HCT116 (cell line): ENCODE data around the gene WDR17. TPM values are rescaled to one million over a fixed set of nuclear protein-coding genes. Genes with fewer than 3 reads are reported as not detected.

ENCODE experiments used
- ATAC-seq: fragments of 200-7000 bp; cut with Tn5 transposase; 2 replicates; pipeline ENCODE4 v1.9.1; 2020; ENCODE audit warnings: mild to moderate bottlenecking, moderate library complexity
- BruUV-seq: library from RNA; stranded (reverse); fragments of 400-500 nt; replicated peaks from 2 replicates; lab custom pipeline; 2021; lab: Mats Ljungman, UMichigan
- CTCF ChIA-PET: fragments of 300-600 bp; sonication (Branson Sonifier 250); formaldehyde crosslinking; loops from one replicate; lab custom pipeline; 2021; ENCODE audit warnings: antibody characterized with exemption; lab: Charles Lee
- POLR2A ChIA-PET: fragments of 300-600, 350-600 bp; sonication (Branson Sonifier 250); formaldehyde crosslinking; loops from one replicate; lab custom pipeline; 2021; ENCODE audit warnings: antibody characterized with exemption; lab: Charles Lee
- RAD21 ChIA-PET, 2 experiments: fragments of 300-600 bp; sonication (Branson Sonifier 250); formaldehyde crosslinking; loops; one replicate each; lab custom pipeline; 2023; ENCODE audit warnings: low total read pairs in 2 of 2; ENCODE audit not compliant: uncharacterized antibody in 2 of 2, unreplicated experiment in 2 of 2, low non-redundant PET in 1 of 2; lab: Charles Lee
- DNase-seq: peaks from one replicate; pipeline ENCODE4 v3.0.0-alpha.2; 2010; ENCODE audit warnings: low read depth, low spot score
- H2AFZ ChIP-seq: fragments of 200-600 bp; shearing (Covaris generic), sonication (generic); 2 replicates; pipeline ENCODE4 v1.6.1; 2017; ENCODE audit warnings: low read depth, mixed run types, mixed read lengths, antibody characterized with exemption, low read length; ENCODE audit not compliant: poor library complexity, severe bottlenecking
- H3K27ac ChIP-seq: 2 replicates; pipeline ENCODE4 v1.5.1; 2012; ENCODE audit warnings: low read depth, low read length
- H3K27me3 ChIP-seq: fragments of 200-600 bp; sonication (generic); 2 replicates; pipeline ENCODE4 v1.6.1; 2016; ENCODE audit warnings: mixed run types, low read length, mixed read lengths; ENCODE audit not compliant: insufficient read depth
- H3K36me3 ChIP-seq, 2 experiments: fragments of 200-500 bp in 1 of 2; fragments of 200-600 bp in 1 of 2; sonication (Bioruptor generic) in 1 of 2; sonication (generic) in 1 of 2; 2 replicates each; pipeline versions ENCODE4 v1.5.1 to v1.6.1; 2014 to 2016; ENCODE audit warnings: low read length in 2 of 2, inconsistent platforms in 1 of 2, mixed read lengths in 1 of 2, mixed run types in 1 of 2; ENCODE audit not compliant: insufficient read depth in 2 of 2, control insufficient read depth in 1 of 2
- H3K4me1 ChIP-seq, 2 experiments: fragments of 200-600 bp in 1 of 2; sonication (generic) in 1 of 2; 2 replicates each; pipeline versions ENCODE4 v1.5.1 to v1.6.1; 2012 to 2017; ENCODE audit warnings: low read length in 2 of 2, inconsistent platforms in 1 of 2, mild to moderate bottlenecking in 1 of 2, mixed read lengths in 1 of 2, mixed run types in 1 of 2, moderate library complexity in 1 of 2; ENCODE audit not compliant: insufficient read depth in 2 of 2, control insufficient read depth in 1 of 2
- H3K4me2 ChIP-seq: fragments of 200-600 bp; sonication (generic); 2 replicates; pipeline ENCODE4 v1.6.1; 2017; ENCODE audit warnings: mixed run types, low read length, mixed read lengths
- H3K4me3 ChIP-seq, 2 experiments: fragments of 200-600 bp in 1 of 2; sonication (generic) in 1 of 2; replicated peaks in 1 of 2; 2 replicates each; pipeline ENCODE4 v1.5.1; 2011 to 2016; ENCODE audit warnings: low read length in 2 of 2, control low read depth in 1 of 2, low read depth in 1 of 2, mild to moderate bottlenecking in 1 of 2, mixed read lengths in 1 of 2, mixed run types in 1 of 2
- H3K79me2 ChIP-seq: fragments of 200-600 bp; sonication (generic); 2 replicates; pipeline ENCODE4 v1.6.1; 2017; ENCODE audit warnings: mild to moderate bottlenecking, mixed run types, low read length, moderate library complexity, mixed read lengths; ENCODE audit not compliant: insufficient read depth
- H3K9ac ChIP-seq: fragments of 200-600 bp; sonication (generic); 2 replicates; pipeline ENCODE4 v1.6.1; 2016; ENCODE audit warnings: low read length, mixed read lengths
- H3K9me2 ChIP-seq: fragments of 200-600 bp; sonication (generic), shearing (Covaris generic); 2 replicates; pipeline ENCODE4 v1.6.1; 2017; ENCODE audit warnings: mixed run types, mild to moderate bottlenecking, moderate library complexity; ENCODE audit not compliant: insufficient read depth
- H3K9me3 ChIP-seq, 2 experiments: fragments of 200-500 bp in 1 of 2; fragments of 200-600 bp in 1 of 2; sonication (Bioruptor generic) in 1 of 2; sonication (generic) in 1 of 2; 2 replicates each; pipeline ENCODE4 v1.6.1; 2014 to 2017; ENCODE audit warnings: low read length in 2 of 2, mixed read lengths in 2 of 2, inconsistent platforms in 1 of 2, low read depth in 1 of 2, mild to moderate bottlenecking in 1 of 2, mixed run types in 1 of 2, moderate library complexity in 1 of 2; ENCODE audit not compliant: control insufficient read depth in 1 of 2, insufficient read depth in 1 of 2
- H4K20me1 ChIP-seq: fragments of 200-600 bp; sonication (generic), shearing (Covaris generic); 2 replicates; pipeline ENCODE4 v1.6.1; 2017; ENCODE audit warnings: mixed run types, mild to moderate bottlenecking, moderate library complexity; ENCODE audit not compliant: insufficient read depth
- CEBPB ChIP-seq: IDR thresholded peaks from 2 replicates; pipeline ENCODE4 v1.6.1; 2012; ENCODE audit warnings: low read depth
- EGR1 ChIP-seq: IDR thresholded peaks from 2 replicates; pipeline ENCODE4 v1.6.1; 2012; ENCODE audit warnings: low read depth
- ELF1 ChIP-seq: IDR thresholded peaks from 2 replicates; pipeline ENCODE4 v1.6.1; 2012; ENCODE audit warnings: low read depth, borderline replicate concordance
- EZH2phosphoT487 ChIP-seq: fragments of 200-600 bp; IDR thresholded peaks from 2 replicates; pipeline ENCODE4 v1.6.1; 2018; ENCODE audit warnings: antibody characterized with exemption, borderline replicate concordance
- JUND ChIP-seq: IDR thresholded peaks from 2 replicates; pipeline ENCODE4 v1.6.1; 2012
- POLR2A ChIP-seq: IDR thresholded peaks from 2 replicates; pipeline ENCODE4 v1.7.0; 2011; ENCODE audit warnings: borderline replicate concordance; ENCODE audit not compliant: insufficient read depth, insufficient read length; ENCODE audit errors: extremely low read depth
- POLR2AphosphoS5 ChIP-seq: IDR thresholded peaks from 2 replicates; pipeline ENCODE4 v1.6.1; 2011; ENCODE audit warnings: mild to moderate bottlenecking, low read depth, low read length, moderate library complexity
- SP1 ChIP-seq: IDR thresholded peaks from 2 replicates; pipeline ENCODE4 v1.6.1; 2012; ENCODE audit warnings: low read depth
- SRF ChIP-seq: IDR thresholded peaks from 2 replicates; pipeline ENCODE4 v1.6.1; 2012; ENCODE audit warnings: low read depth
- TCF7L2 ChIP-seq: IDR thresholded peaks from 2 replicates; pipeline ENCODE4 v1.7.0; 2011; ENCODE audit warnings: borderline replicate concordance, inconsistent platforms; ENCODE audit not compliant: insufficient read depth, insufficient read length; ENCODE audit errors: extremely low read depth
- YY1 ChIP-seq: IDR thresholded peaks from 2 replicates; pipeline ENCODE4 v1.6.1; 2011; ENCODE audit warnings: low read length, low read depth, moderate library complexity, mild to moderate bottlenecking; ENCODE audit not compliant: insufficient replicate concordance; ENCODE audit errors: extremely low read depth
- ZFX ChIP-seq: fragments of 450-650 bp; IDR thresholded peaks from 2 replicates; pipeline ENCODE4 v1.6.1; 2017
- intact Hi-C: fragments of 100-400 bp; cut with micrococcal nuclease; formaldehyde crosslinking; loops from 2 replicates; pipeline ENCODE4 v1.10.0; 2022
- total RNA-seq: library from RNA; stranded (reverse); gene quantifications from one replicate; pipeline ENCODE4 v1.2.1, GENCODE V29; 2021; ENCODE audit not compliant: unreplicated experiment
- TF ChIP-seq, protein P1 (sequence below): IDR thresholded peaks from 2 replicates; pipeline ENCODE4 v1.6.1; 2012
- TF ChIP-seq, protein P2 (sequence below): IDR thresholded peaks from 2 replicates; pipeline ENCODE4 v1.6.1; 2012
- TF ChIP-seq, protein P3 (sequence below): IDR thresholded peaks from 2 replicates; pipeline ENCODE4 v1.6.1; 2012; ENCODE audit warnings: low read depth

The WDR17 gene
- total RNA-seq, 1 experiment from 2014 or later = 0.20 TPM

DNA sequence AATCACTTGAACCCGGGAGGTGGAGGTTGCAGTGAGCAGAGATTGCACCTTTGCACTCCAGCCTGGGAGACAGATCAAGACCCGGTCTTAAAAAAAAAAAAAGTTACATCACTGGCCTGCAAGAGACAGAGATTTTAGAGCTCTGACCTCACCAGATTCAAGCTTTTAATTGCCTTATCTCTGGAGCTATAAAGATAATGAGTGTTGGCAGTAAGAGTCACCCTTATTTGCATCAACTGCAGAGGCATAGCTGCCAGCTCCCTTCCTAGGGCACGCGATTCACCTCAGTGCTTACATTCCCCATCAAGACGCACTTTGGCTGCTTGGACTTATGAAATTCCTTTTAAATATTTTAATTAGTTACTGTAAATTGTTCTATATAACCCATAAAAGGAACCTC, 142.2 kb downstream of the WDR17 start:
- H3K27ac ChIP-seq = no peak overlapping the region
- no peak overlapping the region for H3K4me2 ChIP-seq
- DNase-seq = no peak
- ATAC-seq = no peak
- CTCF ChIA-PET = no interaction called here
- no peaks in the 10 kb centered on the region for H3K36me3 ChIP-seq
- TF ChIP-seq, protein P1, sequence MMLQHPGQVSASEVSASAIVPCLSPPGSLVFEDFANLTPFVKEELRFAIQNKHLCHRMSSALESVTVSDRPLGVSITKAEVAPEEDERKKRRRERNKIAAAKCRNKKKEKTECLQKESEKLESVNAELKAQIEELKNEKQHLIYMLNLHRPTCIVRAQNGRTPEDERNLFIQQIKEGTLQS = no peak
- no peak for TF ChIP-seq POLR2AphosphoS5
- no peak for TF ChIP-seq SRF
- no peak for TF ChIP-seq EGR1
- TF ChIP-seq, all 23 proteins: peak for 0
- Histone ChIP-seq H3K4me3 (no peak overlapping the region), H3K4me1 (no peaks in the 10 kb centered on the region), H3K9me3 (no peaks in the 10 kb centered on the region), H3K9ac (no peak overlapping the region), H4K20me1 (no peaks in the 10 kb centered on the region), H2AFZ (no peak overlapping the region), H3K9me2 (no peaks in the 10 kb centered on the region), H3K79me2 (no peaks in the 10 kb centered on the region), H3K27me3 (no peaks in the 10 kb centered on the region)
- intact Hi-C loops = no loop called here
- RAD21 ChIA-PET = no interaction called here
- no TSS peak for BruUV-seq
- POLR2A ChIA-PET = no interaction called here

DNA sequence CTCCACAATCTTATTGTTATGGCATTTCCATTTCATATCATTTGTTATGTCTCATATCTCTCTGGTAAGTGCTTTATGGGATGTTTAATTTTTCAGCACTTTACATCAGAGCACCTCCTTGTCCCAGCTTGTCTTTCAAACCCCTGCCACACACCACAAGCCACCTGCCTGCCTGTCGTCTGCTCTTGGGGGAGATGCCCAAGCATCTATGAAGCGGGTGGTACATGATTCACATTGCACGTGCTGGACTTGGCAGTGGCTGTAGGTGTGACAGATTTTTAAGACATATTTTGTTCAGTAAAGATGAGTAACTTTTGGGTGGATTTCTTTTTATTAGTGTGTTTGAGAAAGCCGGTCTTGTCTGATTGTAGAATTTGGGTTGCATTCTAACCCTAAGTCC, 143.9 kb downstream of the WDR17 start:
- no peaks in the 10 kb centered on the region for H4K20me1 ChIP-seq
- H3K27me3 ChIP-seq = no peaks in the 10 kb centered on the region
- BruUV-seq = no TSS peak
- H3K79me2 ChIP-seq = no peaks in the 10 kb centered on the region
- H3K4me1 ChIP-seq = no peaks in the 10 kb centered on the region
- ChIA-PET RAD21 (no interaction called here), CTCF (no interaction called here), POLR2A (no interaction called here)
- intact Hi-C loops = no loop called here
- no peaks in the 10 kb centered on the region for H3K36me3 ChIP-seq
- H2AFZ ChIP-seq = no peak overlapping the region
- H3K27ac ChIP-seq = no peak overlapping the region
- no peaks in the 10 kb centered on the region for H3K9me3 ChIP-seq
- no peak overlapping the region for H3K9ac ChIP-seq
- ATAC-seq (no peak), DNase-seq (no peak)
- no peak overlapping the region for H3K4me2 ChIP-seq
- no peak overlapping the region for H3K4me3 ChIP-seq
- H3K9me2 ChIP-seq = no peaks in the 10 kb centered on the region
- TF ChIP-seq, protein P2, sequence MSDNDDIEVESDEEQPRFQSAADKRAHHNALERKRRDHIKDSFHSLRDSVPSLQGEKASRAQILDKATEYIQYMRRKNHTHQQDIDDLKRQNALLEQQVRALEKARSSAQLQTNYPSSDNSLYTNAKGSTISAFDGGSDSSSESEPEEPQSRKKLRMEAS = no peak
- no peak for TF ChIP-seq POLR2AphosphoS5
- TF ChIP-seq, protein P3, sequence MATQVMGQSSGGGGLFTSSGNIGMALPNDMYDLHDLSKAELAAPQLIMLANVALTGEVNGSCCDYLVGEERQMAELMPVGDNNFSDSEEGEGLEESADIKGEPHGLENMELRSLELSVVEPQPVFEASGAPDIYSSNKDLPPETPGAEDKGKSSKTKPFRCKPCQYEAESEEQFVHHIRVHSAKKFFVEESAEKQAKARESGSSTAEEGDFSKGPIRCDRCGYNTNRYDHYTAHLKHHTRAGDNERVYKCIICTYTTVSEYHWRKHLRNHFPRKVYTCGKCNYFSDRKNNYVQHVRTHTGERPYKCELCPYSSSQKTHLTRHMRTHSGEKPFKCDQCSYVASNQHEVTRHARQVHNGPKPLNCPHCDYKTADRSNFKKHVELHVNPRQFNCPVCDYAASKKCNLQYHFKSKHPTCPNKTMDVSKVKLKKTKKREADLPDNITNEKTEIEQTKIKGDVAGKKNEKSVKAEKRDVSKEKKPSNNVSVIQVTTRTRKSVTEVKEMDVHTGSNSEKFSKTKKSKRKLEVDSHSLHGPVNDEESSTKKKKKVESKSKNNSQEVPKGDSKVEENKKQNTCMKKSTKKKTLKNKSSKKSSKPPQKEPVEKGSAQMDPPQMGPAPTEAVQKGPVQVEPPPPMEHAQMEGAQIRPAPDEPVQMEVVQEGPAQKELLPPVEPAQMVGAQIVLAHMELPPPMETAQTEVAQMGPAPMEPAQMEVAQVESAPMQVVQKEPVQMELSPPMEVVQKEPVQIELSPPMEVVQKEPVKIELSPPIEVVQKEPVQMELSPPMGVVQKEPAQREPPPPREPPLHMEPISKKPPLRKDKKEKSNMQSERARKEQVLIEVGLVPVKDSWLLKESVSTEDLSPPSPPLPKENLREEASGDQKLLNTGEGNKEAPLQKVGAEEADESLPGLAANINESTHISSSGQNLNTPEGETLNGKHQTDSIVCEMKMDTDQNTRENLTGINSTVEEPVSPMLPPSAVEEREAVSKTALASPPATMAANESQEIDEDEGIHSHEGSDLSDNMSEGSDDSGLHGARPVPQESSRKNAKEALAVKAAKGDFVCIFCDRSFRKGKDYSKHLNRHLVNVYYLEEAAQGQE = no peak
- TF ChIP-seq JUND = no peak
- TF ChIP-seq SP1 = no peak
- no peak for TF ChIP-seq ELF1
- no peak for TF ChIP-seq EZH2phosphoT487
- TF ChIP-seq ZFX = no peak
- no peak for TF ChIP-seq POLR2A
- TF ChIP-seq TCF7L2 = no peak
- no peak for TF ChIP-seq YY1
- no peak for TF ChIP-seq SRF
- TF ChIP-seq, protein P1 = no peak
- TF ChIP-seq EGR1 = no peak
- no peak for TF ChIP-seq CEBPB
